ENCODE measurements around the gene SPINK6. TPM values are rescaled to one million over a fixed set of nuclear protein-coding genes. Genes with fewer than 3 reads are reported as not detected.

Gene SPINK6
- total and polyA plus RNA-seq, 2 of the 8 experiments (the other 6 are each of a cell fraction or from before 2014, with no cell fraction given): not detected

GRCh38 chr5:148202531-148203203 is at the start of gene SPINK6 (continued):
- TF ChIP-seq SIRT6 (IDR thresholded peaks at IDR 0.05; ENCODE audit: low read length): no peak
- no peak for TF ChIP-seq CEBPB (IDR thresholded peaks at IDR 0.05; ENCODE audit: low read depth, low read length)

Data from H1 (cell line).